Dermis blood vessel endothelial cell (primary cell): ENCODE data around the gene PYDC1. TPM values are rescaled to one million over a fixed set of nuclear protein-coding genes. Genes with fewer than 3 reads are reported as not detected.
"Not testable (repeated sequence)": the region's sequence is repeated elsewhere in the genome, so short reads cannot be mapped to it uniquely, and the experiment has no call there.

Experiments
- DNase-seq: peaks from one replicate; pipeline ENCODE4 v3.0.0; 2010
- total RNA-seq: library from RNA; depleted of rRNA; stranded (reverse); fragments of >200 nt; gene quantifications from 2 replicates; pipeline ENCODE4 v1.2.3, GENCODE V29; 2014

Gene PYDC1
- total RNA-seq, 1 donor from 2014 or later: not detected

- no peak for DNase-seq
Observed at GRCh38 chr16:31221357-31222160, 4.6 kb upstream of the PYDC1 start.

- no peak for DNase-seq
Observed at GRCh38 chr16:31219154-31219741, 2.3 kb upstream of the PYDC1 start.

GRCh38 chr16:31217136-31217530 lies 198 bp upstream of the PYDC1 start:
- DNase-seq: no peak

GRCh38 chr16:31215287-31216162 lies 1.4 kb downstream of the PYDC1 start:
- DNase-seq: no peak

- no peak for DNase-seq
Observed at GRCh38 chr16:31214708-31215286, 2.1 kb downstream of the PYDC1 start.

GRCh38 chr16:31213877-31214707 lies 2.8 kb downstream of the PYDC1 start, which contains the start of gene TRIM72:
Gene TRIM72, plus strand, starts transcription at chr16:31214119. Its CDS starts 620 bp downstream, at chr16:31214739.
- DNase-seq: no peak

GRCh38 chr16:31213342-31213741 lies 3.6 kb downstream of the PYDC1 start:
- DNase-seq: no peak

GRCh38 chr16:31206776-31207175 lies 10.2 kb downstream of the PYDC1 start:
- no peak for DNase-seq

- DNase-seq: no peak
Observed at GRCh38 chr16:31204871-31205666, 11.9 kb downstream of the PYDC1 start.

GRCh38 chr16:31202414-31203375 lies 14.2 kb downstream of the PYDC1 start, which contains the start of gene PYCARD:
Gene PYCARD, minus strand, starts transcription at chr16:31202760. Its CDS starts 70 bp downstream, at chr16:31202690.
- DNase-seq: peak; percentile 51

GRCh38 chr16:31201582-31202413 lies 15.1 kb downstream of the PYDC1 start:
- peak; percentile 32 for DNase-seq

GRCh38 chr16:31200821-31201568 lies 15.9 kb downstream of the PYDC1 start:
- peak; percentile 22 for DNase-seq

- DNase-seq: not testable (repeated sequence)
Observed at GRCh38 chr16:31200111-31200510, 16.8 kb downstream of the PYDC1 start.

GRCh38 chr16:31199430-31200041 lies 17.4 kb downstream of the PYDC1 start:
- DNase-seq: no peak

GRCh38 chr16:31198207-31198882 lies 18.6 kb downstream of the PYDC1 start:
- DNase-seq: no peak

- DNase-seq: no peak
Observed at GRCh38 chr16:31196324-31197088, 20.4 kb downstream of the PYDC1 start.
